HUES6 (cell line): Measurements from ENCODE around the gene KCND3.

Experiments
- H3K27ac ChIP-seq: 2 replicates; pipeline ENCODE4 v1.7.0; 2013; ENCODE audit warnings: low read depth, mild to moderate bottlenecking, low read length, inconsistent platforms
- H3K27me3 ChIP-seq: 2 replicates; pipeline ENCODE4 v1.6.1; 2013; ENCODE audit warnings: low read length; ENCODE audit not compliant: control insufficient read depth, insufficient read depth
- H3K36me3 ChIP-seq: 2 replicates; pipeline ENCODE4 v1.6.1; 2013; ENCODE audit warnings: low read length; ENCODE audit not compliant: control insufficient read depth, insufficient read depth
- H3K4me1 ChIP-seq: 2 replicates; pipeline ENCODE4 v1.6.1; 2013; ENCODE audit warnings: low read length; ENCODE audit not compliant: control insufficient read depth, insufficient read depth
- H3K4me3 ChIP-seq: 2 replicates; pipeline ENCODE4 v1.5.1; 2013; ENCODE audit warnings: low read depth, low read length
- H3K9ac ChIP-seq: one replicate; pipeline ENCODE4 v1.6.1; 2013; ENCODE audit warnings: mild to moderate bottlenecking, low read length
- H3K9me3 ChIP-seq: 2 replicates; pipeline ENCODE4 v1.6.1; 2013; ENCODE audit warnings: low read depth, low read length; ENCODE audit not compliant: control insufficient read depth, insufficient read depth

KCND3 gene

GRCh38 chr1:111736548-111737215 is 252.8 kb downstream of the KCND3 start:
- no peak overlapping the region for H3K27ac ChIP-seq
- H3K9ac ChIP-seq, result no peak overlapping the region
- 0 out of 2 replicates have a peak overlapping the region, but pooled peaks have one; percentile 75 for H3K4me3 ChIP-seq
- peaks cover 2% of the 10 kb centered on the region; the same call in 1 of the 2 replicates for H3K36me3 ChIP-seq
- peaks cover 16% of the 10 kb centered on the region for H3K27me3 ChIP-seq
- peaks cover 39% of the 10 kb centered on the region for H3K4me1 ChIP-seq
- H3K9me3 ChIP-seq, result no peaks in the 10 kb centered on the region

GRCh38 chr1:111735858-111736544 is 253.5 kb downstream of the KCND3 start:
- peaks cover 2% of the 10 kb centered on the region; the same call in 1 of the 2 replicates for H3K36me3 ChIP-seq
- H3K27ac ChIP-seq, result no peak overlapping the region
- no peak overlapping the region for H3K9ac ChIP-seq
- no peaks in the 10 kb centered on the region for H3K9me3 ChIP-seq
- H3K27me3 ChIP-seq, result peaks cover 10% of the 10 kb centered on the region
- H3K4me1 ChIP-seq, result peaks cover 39% of the 10 kb centered on the region
- H3K4me3 ChIP-seq, result peak overlapping the region; percentile 10

- Histone ChIP-seq H3K9ac (no peak overlapping the region), H3K9me3 (no peaks in the 10 kb centered on the region), H3K27ac (no peak overlapping the region), H3K36me3 (peaks cover 2% of the 10 kb centered on the region; the same call in 1 of the 2 replicates), H3K27me3 (peaks cover 8% of the 10 kb centered on the region; the same call in 1 of the 2 replicates), H3K4me1 (peaks cover 42% of the 10 kb centered on the region), H3K4me3 (no peak overlapping the region)
Observed at GRCh38 chr1:111735321-111735720, 254.1 kb downstream of the KCND3 start.

GRCh38 chr1:111734856-111735255 is 254.6 kb downstream of the KCND3 start:
- H3K4me3 ChIP-seq, result no peak overlapping the region
- H3K27ac ChIP-seq, result no peak overlapping the region
- peaks cover 8% of the 10 kb centered on the region; the same call in 1 of the 2 replicates for H3K27me3 ChIP-seq
- no peak overlapping the region for H3K9ac ChIP-seq
- peaks cover 2% of the 10 kb centered on the region; the same call in 1 of the 2 replicates for H3K36me3 ChIP-seq
- H3K4me1 ChIP-seq, result peaks cover 47% of the 10 kb centered on the region
- no peaks in the 10 kb centered on the region for H3K9me3 ChIP-seq

GRCh38 chr1:111734426-111734825 is 255.0 kb downstream of the KCND3 start:
- peaks cover 50% of the 10 kb centered on the region for H3K4me1 ChIP-seq

GRCh38 chr1:111733992-111734341 is 255.5 kb downstream of the KCND3 start:
- Histone ChIP-seq H3K4me3 (no peak overlapping the region), H3K27ac (no peak overlapping the region), H3K9ac (no peak overlapping the region), H3K27me3 (peaks cover 8% of the 10 kb centered on the region; the same call in 1 of the 2 replicates), H3K4me1 (peaks cover 50% of the 10 kb centered on the region), H3K9me3 (no peaks in the 10 kb centered on the region), H3K36me3 (peaks cover 2% of the 10 kb centered on the region; the same call in 1 of the 2 replicates)

More at GRCh38 chr1:111734426-111734825, 255.0 kb downstream of the KCND3 start:
- Histone ChIP-seq H3K36me3 (peaks cover 2% of the 10 kb centered on the region; the same call in 1 of the 2 replicates), H3K4me3 (no peak overlapping the region), H3K27me3 (peaks cover 8% of the 10 kb centered on the region; the same call in 1 of the 2 replicates), H3K9me3 (no peaks in the 10 kb centered on the region), H3K27ac (no peak overlapping the region), H3K9ac (no peak overlapping the region)

- Histone ChIP-seq H3K9me3 (no peaks in the 10 kb centered on the region), H3K4me1 (peaks cover 50% of the 10 kb centered on the region), H3K27me3 (peaks cover 8% of the 10 kb centered on the region; the same call in 1 of the 2 replicates), H3K4me3 (no peak overlapping the region), H3K27ac (no peak overlapping the region), H3K36me3 (peaks cover 2% of the 10 kb centered on the region; the same call in 1 of the 2 replicates), H3K9ac (no peak overlapping the region)
Observed at GRCh38 chr1:111733183-111733991, 256.1 kb downstream of the KCND3 start.

- peaks cover 2% of the 10 kb centered on the region; the same call in 1 of the 2 replicates for H3K36me3 ChIP-seq
- H3K9ac ChIP-seq, result no peak overlapping the region
- no peaks in the 10 kb centered on the region for H3K9me3 ChIP-seq
- H3K27ac ChIP-seq, result no peak overlapping the region
- H3K27me3 ChIP-seq, result peaks cover 7% of the 10 kb centered on the region; the same call in 1 of the 2 replicates
- peaks cover 46% of the 10 kb centered on the region for H3K4me1 ChIP-seq
- no peak overlapping the region for H3K4me3 ChIP-seq
Observed at GRCh38 chr1:111732718-111733117, 256.8 kb downstream of the KCND3 start.

GRCh38 chr1:111731956-111732355 is 257.5 kb downstream of the KCND3 start:
- no peak overlapping the region for H3K4me3 ChIP-seq
- H3K9ac ChIP-seq, result no peak overlapping the region
- H3K27ac ChIP-seq, result no peak overlapping the region
- no peaks in the 10 kb centered on the region for H3K9me3 ChIP-seq
- peaks cover 8% of the 10 kb centered on the region; the same call in 1 of the 2 replicates for H3K36me3 ChIP-seq
- peaks cover 38% of the 10 kb centered on the region for H3K4me1 ChIP-seq
- no peaks in the 10 kb centered on the region; the same call in 1 of the 2 replicates for H3K27me3 ChIP-seq

- no peaks in the 10 kb centered on the region for H3K9me3 ChIP-seq
- no peaks in the 10 kb centered on the region for H3K27me3 ChIP-seq
- no peak overlapping the region for H3K27ac ChIP-seq
- peaks cover 8% of the 10 kb centered on the region; the same call in 1 of the 2 replicates for H3K36me3 ChIP-seq
- H3K9ac ChIP-seq, result no peak overlapping the region
- H3K4me3 ChIP-seq, result no peak overlapping the region
- H3K4me1 ChIP-seq, result peaks cover 26% of the 10 kb centered on the region
Observed at GRCh38 chr1:111730706-111731105, 258.8 kb downstream of the KCND3 start.
